Activated CD4-positive, CD25-positive, alpha-beta regulatory T cell treated with anti-CD3 and anti-CD28 coated beads, Interleukin-2, amount 50 U/mL, for 16 hours (primary cell): Measurements from ENCODE around the gene PNPLA7.
"Not testable (repeated sequence)": the region's sequence is repeated elsewhere in the genome, so short reads cannot be mapped to it uniquely, and the experiment has no call there.

Experiments
- DNase-seq: peaks from one replicate; pipeline ENCODE4 v3.0.0-alpha.2; 2020; ENCODE audit warnings: low read depth, low spot score

Gene PNPLA7

DNA sequence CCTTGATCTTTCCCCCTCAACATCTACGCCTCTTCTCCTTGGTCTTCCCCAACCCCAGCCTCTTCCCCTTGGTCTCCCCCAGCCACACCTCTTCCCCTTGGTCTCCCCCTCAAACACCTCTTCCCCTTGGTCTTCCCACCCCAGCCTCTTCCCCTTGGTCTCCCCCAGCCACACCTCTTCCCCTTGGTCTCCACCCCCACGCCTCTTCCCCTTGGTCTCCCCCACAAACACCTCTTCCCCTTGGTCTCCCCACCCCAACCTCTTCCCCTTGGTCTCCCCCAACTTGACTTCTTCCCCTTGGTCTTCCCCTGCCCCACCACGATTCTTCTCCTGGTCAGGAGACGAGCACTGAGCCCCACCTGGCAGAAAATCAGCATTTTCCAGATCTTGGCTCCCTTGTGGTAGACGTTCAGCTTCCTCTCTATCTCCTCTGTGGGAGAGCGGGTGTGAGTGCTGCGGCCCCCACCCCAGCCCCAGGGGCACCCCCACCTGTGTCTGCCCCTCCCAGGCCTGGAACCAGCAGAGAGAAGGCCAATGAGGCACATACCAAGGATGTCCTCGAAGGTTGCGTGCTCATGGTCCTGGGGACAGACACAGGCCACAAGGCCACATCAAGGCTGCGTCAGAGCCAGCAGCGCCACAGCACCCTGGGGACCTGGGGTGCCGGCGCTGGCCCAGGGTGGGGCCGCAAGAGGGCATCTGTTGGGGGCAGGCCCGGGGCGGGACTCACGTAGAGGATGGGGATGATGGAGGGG lies 98.0 kb downstream of the PNPLA7 start:
- no peak for DNase-seq

DNA sequence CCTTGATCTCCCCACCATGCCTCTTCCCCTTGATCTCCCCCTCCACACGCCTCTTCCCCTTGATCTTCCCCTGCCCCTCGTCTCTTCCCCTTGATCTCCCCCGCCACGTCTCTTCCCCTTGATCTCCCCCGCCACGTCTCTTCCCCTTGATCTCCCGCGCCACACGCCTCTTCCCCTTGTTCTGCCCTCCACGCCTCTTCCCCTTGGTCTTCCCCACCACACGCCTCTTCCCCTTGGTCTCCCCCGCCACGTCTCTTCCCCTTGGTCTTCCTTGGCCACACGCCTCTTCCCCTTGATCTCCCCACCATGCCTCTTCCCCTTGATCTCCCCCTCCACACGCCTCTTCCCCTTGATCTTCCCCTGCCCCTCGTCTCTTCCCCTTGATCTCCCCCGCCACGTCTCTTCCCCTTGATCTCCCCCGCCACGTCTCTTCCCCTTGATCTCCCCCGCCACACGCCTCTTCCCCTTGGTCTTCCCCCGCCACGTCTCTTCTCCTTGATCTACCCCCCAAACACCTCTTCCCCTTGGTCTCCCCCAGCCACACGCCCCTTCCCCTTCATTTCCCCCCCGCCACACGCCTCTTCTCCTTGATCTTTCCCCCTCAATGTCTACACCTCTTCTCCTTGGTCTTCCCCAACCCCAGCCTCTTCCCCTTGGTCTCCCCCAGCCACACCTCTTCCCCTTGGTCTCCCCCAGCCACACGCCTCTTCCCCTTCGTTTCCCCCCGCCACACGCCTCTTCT lies 98.8 kb downstream of the PNPLA7 start:
- not testable (repeated sequence) for DNase-seq

GRCh38 chr9:137450539-137451222 lies 99.5 kb downstream of the PNPLA7 start:
- DNase-seq = not testable (repeated sequence)

- DNase-seq = no peak
Measured at GRCh38 chr9:137449931-137450538, 100.2 kb downstream of the PNPLA7 start.

DNA sequence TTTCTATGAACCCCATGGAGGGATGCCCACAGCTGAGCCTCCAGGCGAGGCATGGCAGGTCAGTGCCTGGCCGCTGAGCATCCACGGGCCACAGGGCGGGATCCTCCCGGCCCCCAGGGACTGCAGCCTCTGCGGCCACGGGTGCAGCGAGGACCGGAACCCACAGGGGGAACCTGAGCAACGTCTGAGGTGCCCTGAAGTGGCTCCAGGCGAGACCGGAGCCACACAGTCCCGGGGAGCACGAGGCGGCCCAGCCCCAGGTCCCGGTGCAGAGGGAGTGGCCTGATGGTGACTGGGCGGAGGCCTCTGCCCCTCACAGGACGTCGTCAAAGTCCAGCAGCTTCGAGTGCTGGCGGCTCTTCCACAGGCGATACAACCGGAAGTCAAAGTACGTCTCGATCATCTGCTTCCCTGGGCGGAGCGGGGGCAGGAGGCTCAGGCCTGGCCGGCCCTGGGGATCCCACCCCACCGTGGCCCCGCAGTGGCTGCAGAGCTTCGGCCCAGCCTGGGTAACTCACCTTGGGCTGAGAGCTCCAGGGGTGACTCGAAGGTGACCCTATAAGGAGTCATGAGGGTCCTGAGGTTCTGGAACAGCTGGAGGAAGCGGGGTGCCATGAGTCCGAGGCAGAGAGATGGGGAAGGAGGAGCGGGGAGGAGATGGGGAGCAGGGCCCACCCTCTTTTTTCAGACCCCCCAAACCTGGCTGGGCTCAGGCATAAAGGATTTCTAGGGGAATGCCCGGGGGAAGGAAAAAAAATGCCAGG lies 100.9 kb downstream of the PNPLA7 start:
- no peak for DNase-seq

DNA sequence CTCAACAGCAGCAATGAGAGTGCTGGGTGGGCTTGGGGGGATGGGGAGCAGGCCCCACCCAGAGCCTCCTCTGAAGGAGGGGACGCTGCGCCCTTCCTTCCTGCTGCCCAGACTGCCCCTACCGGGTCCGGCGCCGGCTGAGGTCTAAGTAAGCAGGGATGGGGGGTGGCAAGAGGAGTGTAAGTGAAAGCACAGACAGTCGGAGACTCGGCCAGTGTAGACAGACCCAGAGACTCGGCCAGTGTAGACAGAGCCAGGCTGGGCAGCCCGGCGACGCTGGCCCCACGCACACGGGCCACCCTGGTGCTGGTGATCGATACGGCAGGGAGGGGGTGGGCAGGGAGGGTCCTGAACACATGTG lies 101.6 kb downstream of the PNPLA7 start:
- DNase-seq = no peak

DNA sequence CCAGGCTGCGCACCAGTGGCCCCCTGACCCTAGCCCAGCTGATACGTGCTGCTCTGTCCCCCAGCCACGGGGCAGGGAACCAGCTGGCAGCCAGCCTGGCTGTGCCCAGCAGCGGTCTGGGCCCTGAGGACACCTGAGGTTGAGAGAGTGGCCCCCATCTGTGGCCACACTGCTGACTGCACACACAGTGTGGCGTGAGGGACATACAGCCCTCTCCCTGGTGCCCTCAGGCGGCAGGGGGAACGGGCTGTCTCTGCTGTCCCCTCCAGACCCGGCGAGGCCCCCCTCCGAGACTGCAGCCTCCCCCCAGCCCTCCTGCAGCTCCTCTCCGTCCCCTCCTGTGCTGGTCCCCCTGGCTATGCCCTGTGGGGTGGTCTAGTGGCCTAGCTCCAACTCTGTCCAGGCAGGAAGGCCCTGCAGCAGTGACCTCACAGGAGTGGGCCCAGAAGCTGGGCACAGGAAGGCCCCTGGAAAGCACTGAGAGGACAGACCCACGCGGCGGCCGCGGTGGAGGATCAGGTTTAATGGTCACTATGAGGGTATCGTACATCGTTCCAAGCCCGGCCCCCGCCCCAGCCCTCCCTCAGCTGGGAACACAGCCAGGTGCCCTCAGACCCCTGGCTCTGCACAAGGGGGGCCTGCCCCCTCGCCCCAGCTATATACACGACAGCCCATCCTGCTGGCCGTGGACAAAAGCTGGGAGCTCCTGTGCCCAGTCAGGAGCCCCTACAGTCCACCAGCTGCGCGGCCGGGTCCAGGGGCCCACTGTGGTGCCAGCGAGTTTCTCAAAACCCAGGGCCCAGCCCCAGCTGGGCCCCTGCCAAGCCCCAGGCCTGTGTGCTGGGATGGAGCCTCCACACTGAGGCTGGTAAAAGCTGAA lies 102.2 kb downstream of the PNPLA7 start:
- DNase-seq = no peak

DNA sequence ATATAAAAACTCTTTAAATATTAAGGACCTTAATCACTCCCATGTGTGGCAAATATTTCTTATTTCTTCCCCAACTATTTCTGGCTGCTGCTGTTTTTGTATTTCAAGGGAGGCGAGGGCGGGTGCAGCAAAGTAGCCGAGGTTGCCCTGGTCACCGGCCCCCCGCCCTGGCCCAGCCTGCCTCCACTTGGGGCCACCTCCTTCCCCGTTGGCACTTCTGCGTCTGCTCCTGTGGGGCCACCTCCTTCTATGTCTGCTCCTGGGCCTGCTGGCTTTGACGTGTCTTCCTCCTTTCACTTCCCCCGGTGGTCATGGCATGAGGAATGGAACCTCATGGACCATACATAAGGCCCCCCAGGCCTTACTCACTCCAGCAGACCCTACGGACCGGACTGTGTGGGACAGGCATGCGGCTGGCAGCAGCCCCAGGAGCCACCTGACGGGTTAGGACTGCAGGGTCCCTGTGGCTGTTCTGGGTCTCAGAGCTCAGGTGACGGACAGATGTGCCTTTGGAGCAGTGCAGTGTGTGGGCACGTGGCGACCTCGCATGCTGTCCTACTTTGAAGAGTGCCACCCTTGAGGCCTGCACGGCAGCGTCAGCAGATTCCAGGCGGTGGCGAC lies 103.2 kb downstream of the PNPLA7 start:
- no peak for DNase-seq

DNA sequence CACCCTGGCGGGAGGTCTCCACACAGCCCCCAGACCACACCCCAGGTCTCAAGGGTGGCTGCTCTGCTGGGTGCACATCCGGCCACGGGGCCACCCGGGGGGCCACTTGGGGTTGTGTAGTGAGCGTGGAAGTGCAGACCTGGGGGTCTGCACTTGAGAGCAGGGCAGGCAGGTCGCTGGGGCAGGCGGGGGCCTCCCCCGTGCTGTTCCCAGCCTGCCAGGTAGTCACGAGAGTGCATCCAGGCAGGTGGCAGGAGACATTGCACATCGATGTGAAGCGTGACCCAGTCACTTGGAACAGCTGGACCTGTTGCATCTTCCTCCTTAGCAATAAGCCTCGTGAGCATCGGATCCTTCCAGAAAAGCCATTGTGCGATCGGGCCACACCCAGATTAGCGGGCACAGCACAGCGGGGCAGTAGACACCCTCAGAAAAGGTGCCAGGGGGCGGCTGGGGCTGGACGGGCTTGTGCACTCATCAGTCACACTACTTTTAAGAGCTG lies 104.2 kb downstream of the PNPLA7 start:
- no peak for DNase-seq

DNA sequence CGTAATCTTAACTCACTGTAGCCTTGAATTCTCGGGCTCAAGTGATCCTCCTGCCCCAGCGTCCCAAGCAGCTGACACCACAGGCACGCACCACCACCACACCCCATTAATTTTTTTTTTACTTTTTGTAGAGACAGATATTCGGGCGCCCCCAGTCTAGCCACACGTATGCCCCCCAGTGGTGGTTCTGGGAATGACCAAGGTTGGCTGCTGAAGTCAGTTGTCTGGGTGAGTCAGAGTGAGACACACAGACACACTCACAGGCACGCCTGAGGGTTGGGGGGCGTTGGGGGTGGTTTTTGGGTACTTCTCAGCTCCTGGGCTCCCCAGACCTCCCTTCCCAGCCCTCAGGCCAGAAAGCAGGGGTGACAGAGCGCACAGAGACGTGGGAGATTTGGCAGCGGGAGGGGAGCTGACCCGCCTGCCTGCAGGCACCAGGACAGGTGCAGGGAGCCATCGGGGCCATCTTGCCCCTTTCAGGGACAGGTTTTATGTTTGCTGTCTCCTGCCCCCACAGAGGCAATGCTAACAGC lies 104.9 kb downstream of the PNPLA7 start:
- peak; percentile 82 for DNase-seq

DNA sequence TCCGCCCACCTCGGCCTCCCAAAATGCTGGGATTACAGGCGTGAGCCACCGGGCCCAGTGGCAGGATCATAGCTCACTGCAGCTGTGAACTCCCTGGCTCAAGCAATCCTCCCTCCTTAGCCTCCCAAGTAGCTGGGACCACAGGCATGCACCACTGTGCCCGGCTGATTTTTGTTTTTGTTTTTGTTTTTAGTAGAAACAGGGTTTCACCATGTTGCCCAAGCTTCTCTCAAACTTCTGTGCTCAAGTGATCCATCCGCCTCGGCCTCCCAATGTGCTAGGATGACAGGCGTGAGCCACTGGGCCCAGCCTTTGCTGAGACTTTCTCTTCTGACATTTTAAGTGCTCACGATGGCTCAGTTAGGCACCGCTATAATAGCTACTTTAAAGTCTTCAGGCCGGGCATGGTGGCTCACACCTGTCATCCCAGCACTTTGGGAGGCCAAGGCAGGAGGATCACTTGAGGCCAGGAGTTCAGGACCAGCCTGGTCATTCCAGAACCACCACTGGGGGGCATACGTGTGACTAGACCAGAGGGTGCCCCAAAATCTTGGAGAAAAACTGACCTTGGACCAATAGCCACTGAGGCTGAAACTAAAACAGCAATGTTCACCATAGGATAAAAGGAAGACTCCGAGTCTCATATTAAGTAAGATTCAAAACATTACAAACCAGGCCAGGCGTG lies 106.0 kb downstream of the PNPLA7 start:
- no peak for DNase-seq

DNA sequence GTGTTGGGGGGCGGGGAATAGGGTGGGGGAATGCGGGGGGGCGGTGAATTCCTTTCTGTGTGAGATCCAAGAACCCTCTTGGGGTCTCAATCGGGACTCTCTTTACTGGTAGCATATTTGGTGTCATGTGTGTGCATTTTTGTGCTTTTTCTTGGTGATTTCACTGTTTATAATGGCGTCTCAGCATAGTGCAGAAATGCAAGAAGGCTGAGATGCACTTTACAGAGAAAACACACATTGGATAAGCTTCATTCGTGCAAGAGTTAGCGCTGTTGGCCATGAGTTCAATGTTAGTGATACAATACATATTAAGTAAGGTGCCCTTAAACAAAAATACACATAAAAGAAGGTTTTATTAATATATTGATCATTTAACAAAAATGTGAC lies 108.3 kb downstream of the PNPLA7 start:
- DNase-seq = no peak

GRCh38 chr9:137441289-137441934 lies 108.8 kb downstream of the PNPLA7 start, which contains the start of gene ENTPD8:
Gene ENTPD8, minus strand, starts transcription at chr9:137441357. Its CDS starts 3,072 bp downstream, at chr9:137438285.
- no peak for DNase-seq

- DNase-seq = no peak
Measured at GRCh38 chr9:137439158-137439714, 111.0 kb downstream of the PNPLA7 start.

- DNase-seq = no peak
Measured at GRCh38 chr9:137438591-137439157, 111.5 kb downstream of the PNPLA7 start.

GRCh38 chr9:137437691-137438590 lies 112.3 kb downstream of the PNPLA7 start:
- DNase-seq = no peak
